ENCODE results near the gene CLP1. TPM values are rescaled to one million over a fixed set of nuclear protein-coding genes. Genes with fewer than 3 reads are reported as not detected.
A peak's percentile ranks its signal among the peaks of the same experiment; 100 is the strongest.

Gene CLP1
- polyA plus RNA-seq (2013, experiment 1 of 2) = 8.7 TPM
- 8.7 TPM for polyA plus RNA-seq (2013, experiment 2 of 2)

DNA sequence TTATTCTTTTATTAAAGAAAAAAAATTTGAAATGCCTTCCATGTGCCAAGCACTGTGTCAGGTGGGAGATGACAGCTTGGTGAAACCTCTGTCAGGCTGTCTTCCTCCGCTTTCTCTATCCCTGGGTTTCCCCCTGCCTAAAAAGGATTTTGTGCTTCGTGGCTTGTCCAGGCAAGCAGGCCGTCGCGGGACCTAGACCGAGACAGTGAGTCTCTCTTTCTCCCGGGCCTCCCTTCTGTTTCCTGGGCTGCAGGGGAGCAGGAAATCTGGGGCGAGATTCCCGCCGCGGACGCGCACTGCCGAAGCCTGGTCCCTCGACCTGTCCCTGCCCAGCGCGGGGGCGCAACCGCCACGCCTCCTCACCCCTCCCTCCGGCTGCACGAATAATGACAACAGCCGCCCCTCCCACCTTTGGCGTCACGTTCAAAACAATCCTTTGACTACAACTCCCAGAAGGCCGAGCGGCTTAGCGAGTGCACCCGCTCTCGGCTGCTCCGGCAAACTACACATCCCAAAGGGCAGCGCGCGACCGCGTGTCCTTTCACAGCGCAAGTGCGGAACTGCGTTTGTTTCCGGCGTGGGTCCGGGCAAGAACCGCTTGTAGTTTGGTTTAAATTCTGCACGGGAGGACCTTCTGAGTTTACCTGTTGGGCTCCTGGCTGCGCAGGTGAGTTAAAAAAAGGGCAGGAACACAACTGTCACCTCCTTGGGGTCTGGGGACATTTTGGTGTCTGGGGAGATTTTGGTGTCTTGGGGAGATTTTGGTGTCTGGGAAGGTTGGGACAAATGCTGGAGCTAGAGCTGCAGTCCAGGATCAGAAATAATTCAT lies at the start of gene CLP1:
CLP1 (plus strand) TSS at position 569 of the 829 bp plus-strand sequence. CDS start 1,715 bp downstream, outside the sequence.
- Histone ChIP-seq H3K9ac (ENCODE audit: low read depth, low read length, poor library complexity) (peak within 1 kb of the TSS; percentile 1), H3K4me2 (ENCODE audit: insufficient read depth, low read length, poor library complexity, severe bottlenecking) (peak within 1 kb of the TSS; percentile 83), H3K79me1 (ENCODE audit: low read depth, low read length) (peaks cover 5% of the 10 kb centered on the region), H3K4me1 (ENCODE audit: control insufficient read depth in 2 of 2, insufficient read depth in 1 of 2, low read depth in 1 of 2, low read length in 2 of 2) (peaks cover 4 to 10% of the 10 kb centered on the region in 2 donors), H3K23ac (ENCODE audit: low read depth, low read length, poor library complexity) (peak within 1 kb of the TSS; percentile 83), H2BK12ac (ENCODE audit: low read length) (no peak within 1 kb of the TSS), H3K4ac (ENCODE audit: low read length) (no peak within 1 kb of the TSS), H2AFZ (ENCODE audit: low read length) (peak within 1 kb of the TSS; percentile 79), H3K4me3 (ENCODE audit: low read length in 2 of 2) (peak within 1 kb of the TSS; percentile 56 to 87), H3K27ac (replicated peaks; ENCODE audit: low read length) (peak within 1 kb of the TSS; percentile 55), H4K8ac (ENCODE audit: low read depth, low read length) (no peak within 1 kb of the TSS), H3K18ac (ENCODE audit: low read length) (peak within 1 kb of the TSS; percentile 91), H2AK5ac (ENCODE audit: low read depth, low read length) (no peak within 1 kb of the TSS), H2BK5ac (ENCODE audit: low read length) (no peak within 1 kb of the TSS), H2BK120ac (ENCODE audit: low read depth, low read length) (no peak within 1 kb of the TSS), H3K9me3 (replicated peaks in 1 of 2; ENCODE audit: control insufficient read depth in 2 of 2, insufficient read depth in 1 of 2, low read depth in 1 of 2, low read length in 2 of 2) (no peaks in the 10 kb centered on the region), H3K36me3 (replicated peaks in 1 of 2; ENCODE audit: control insufficient read depth in 2 of 2, insufficient read depth in 2 of 2, low read length in 2 of 2) (peaks cover 13 to 34% of the 10 kb centered on the region in 2 donors), H3K27me3 (ENCODE audit: control insufficient read depth in 3 of 3, insufficient read depth in 3 of 3, low read depth in 1 of 3, low read length in 3 of 3) (no peaks in the 10 kb centered on the region), H4K91ac (ENCODE audit: low read depth, low read length, poor library complexity) (no peak within 1 kb of the TSS), H2BK15ac (ENCODE audit: low read length) (no peak within 1 kb of the TSS), H3K14ac (ENCODE audit: low read length) (no peak within 1 kb of the TSS)
- DNase-seq (ENCODE audit: low spot score) = peak; percentile 98
- WGBS, 2 donors (ENCODE audit: extremely low coverage in 2 of 2, insufficient read length in 2 of 2, insufficient replicate concordance in 1 of 2) = no CpG with 5 or more reads among the region's 45 CpGs

DNA sequence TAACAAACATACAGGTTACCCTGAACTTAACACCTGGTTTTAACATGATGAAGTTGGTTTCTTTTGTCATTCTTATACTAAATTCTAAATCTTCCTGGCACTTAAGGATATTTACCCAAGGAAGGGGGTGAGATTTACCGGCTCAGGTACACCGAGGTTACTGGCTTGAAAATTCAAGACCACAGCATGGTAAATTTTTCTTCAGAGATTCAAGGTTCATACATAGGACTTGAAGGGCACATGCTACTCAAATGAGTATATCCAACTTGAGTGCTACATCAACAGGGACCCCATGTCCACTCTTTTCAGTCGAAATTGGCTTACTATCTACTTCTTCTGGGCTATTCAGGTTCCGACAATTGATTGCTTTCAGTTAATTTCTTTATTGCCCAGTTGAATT lies 47.4 kb upstream of the CLP1 start:
- Histone ChIP-seq H3K18ac (ENCODE audit: low read length) (no peak overlapping the region), H3K23ac (ENCODE audit: low read depth, low read length, poor library complexity) (no peak overlapping the region), H3K4ac (ENCODE audit: low read length) (no peak overlapping the region), H2BK15ac (ENCODE audit: low read length) (no peak overlapping the region), H3K9me3 (replicated peaks in 1 of 2; ENCODE audit: control insufficient read depth in 2 of 2, insufficient read depth in 1 of 2, low read depth in 1 of 2, low read length in 2 of 2) (no peaks in the 10 kb centered on the region), H3K27ac (replicated peaks; ENCODE audit: low read length) (no peak overlapping the region), H4K91ac (ENCODE audit: low read depth, low read length, poor library complexity) (no peak overlapping the region), H3K4me2 (ENCODE audit: insufficient read depth, low read length, poor library complexity, severe bottlenecking) (no peak overlapping the region), H3K14ac (ENCODE audit: low read length) (no peak overlapping the region), H2BK120ac (ENCODE audit: low read depth, low read length) (no peak overlapping the region), H3K9ac (ENCODE audit: low read depth, low read length, poor library complexity) (no peak overlapping the region), H3K79me1 (ENCODE audit: low read depth, low read length) (no peaks in the 10 kb centered on the region), H3K4me1 (ENCODE audit: control insufficient read depth in 2 of 2, insufficient read depth in 1 of 2, low read depth in 1 of 2, low read length in 2 of 2) (peaks cover 0 to 1% of the 10 kb centered on the region in 2 donors), H3K36me3 (replicated peaks in 1 of 2; ENCODE audit: control insufficient read depth in 2 of 2, insufficient read depth in 2 of 2, low read length in 2 of 2) (peaks cover 15 to 95% of the 10 kb centered on the region in 2 donors), H2BK12ac (ENCODE audit: low read length) (no peak overlapping the region), H2AK5ac (ENCODE audit: low read depth, low read length) (no peak overlapping the region), H2BK5ac (ENCODE audit: low read length) (no peak overlapping the region), H4K8ac (ENCODE audit: low read depth, low read length) (no peak overlapping the region), H3K27me3 (ENCODE audit: control insufficient read depth in 3 of 3, insufficient read depth in 3 of 3, low read depth in 1 of 3, low read length in 3 of 3) (no peaks in the 10 kb centered on the region), H3K4me3 (ENCODE audit: low read length in 2 of 2) (no peak overlapping the region), H2AFZ (ENCODE audit: low read length) (no peak overlapping the region)
- no peak for DNase-seq (ENCODE audit: low spot score)
- WGBS, 2 donors (ENCODE audit: extremely low coverage in 2 of 2, insufficient read length in 2 of 2, insufficient replicate concordance in 1 of 2) = no CpG with 5 or more reads among the region's 4 CpGs

DNA sequence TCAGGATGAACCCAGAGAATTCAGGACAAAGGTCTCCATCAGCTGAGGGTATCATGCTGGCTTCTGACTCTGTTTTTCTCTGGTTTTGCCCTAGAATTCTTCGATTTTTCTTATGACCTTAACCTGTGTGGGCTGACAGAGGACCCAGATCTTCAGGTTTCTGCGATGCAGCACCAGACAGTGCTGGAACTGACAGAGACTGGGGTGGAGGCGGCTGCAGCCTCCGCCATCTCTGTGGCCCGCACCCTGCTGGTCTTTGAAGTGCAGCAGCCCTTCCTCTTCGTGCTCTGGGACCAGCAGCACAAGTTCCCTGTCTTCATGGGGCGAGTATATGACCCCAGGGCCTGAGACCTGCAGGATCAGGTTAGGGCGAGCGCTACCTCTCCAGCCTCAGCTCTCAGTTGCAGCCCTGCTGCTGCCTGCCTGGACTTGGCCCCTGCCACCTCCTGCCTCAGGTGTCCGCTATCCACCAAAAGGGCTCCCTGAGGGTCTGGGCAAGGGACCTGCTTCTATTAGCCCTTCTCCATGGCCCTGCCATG lies 43.3 kb upstream of the CLP1 start:
- Histone ChIP-seq H2AK5ac (ENCODE audit: low read depth, low read length) (no peak overlapping the region), H3K23ac (ENCODE audit: low read depth, low read length, poor library complexity) (no peak overlapping the region), H3K18ac (ENCODE audit: low read length) (no peak overlapping the region), H4K8ac (ENCODE audit: low read depth, low read length) (no peak overlapping the region), H4K91ac (ENCODE audit: low read depth, low read length, poor library complexity) (no peak overlapping the region), H2BK15ac (ENCODE audit: low read length) (no peak overlapping the region), H3K4me1 (ENCODE audit: control insufficient read depth in 2 of 2, insufficient read depth in 1 of 2, low read depth in 1 of 2, low read length in 2 of 2) (peaks cover 0 to 1% of the 10 kb centered on the region in 2 donors), H3K4ac (ENCODE audit: low read length) (no peak overlapping the region), H3K36me3 (replicated peaks in 1 of 2; ENCODE audit: control insufficient read depth in 2 of 2, insufficient read depth in 2 of 2, low read length in 2 of 2) (peaks cover 13 to 66% of the 10 kb centered on the region in 2 donors), H3K27me3 (ENCODE audit: control insufficient read depth in 3 of 3, insufficient read depth in 3 of 3, low read depth in 1 of 3, low read length in 3 of 3) (no peaks in the 10 kb centered on the region), H3K9ac (ENCODE audit: low read depth, low read length, poor library complexity) (no peak overlapping the region), H2BK5ac (ENCODE audit: low read length) (no peak overlapping the region), H2AFZ (ENCODE audit: low read length) (no peak overlapping the region), H3K14ac (ENCODE audit: low read length) (no peak overlapping the region), H2BK12ac (ENCODE audit: low read length) (no peak overlapping the region), H2BK120ac (ENCODE audit: low read depth, low read length) (no peak overlapping the region), H3K4me3 (ENCODE audit: low read length in 2 of 2) (no peak overlapping the region), H3K27ac (replicated peaks; ENCODE audit: low read length) (no peak overlapping the region), H3K4me2 (ENCODE audit: insufficient read depth, low read length, poor library complexity, severe bottlenecking) (no peak overlapping the region), H3K79me1 (ENCODE audit: low read depth, low read length) (no peaks in the 10 kb centered on the region), H3K9me3 (replicated peaks in 1 of 2; ENCODE audit: control insufficient read depth in 2 of 2, insufficient read depth in 1 of 2, low read depth in 1 of 2, low read length in 2 of 2) (peaks cover 2 to 8% of the 10 kb centered on the region in 2 donors)
- no peak for DNase-seq (ENCODE audit: low spot score)
- no CpG with 5 or more reads among the region's 10 CpGs for WGBS, 2 donors (ENCODE audit: extremely low coverage in 2 of 2, insufficient read length in 2 of 2, insufficient replicate concordance in 1 of 2)

DNA sequence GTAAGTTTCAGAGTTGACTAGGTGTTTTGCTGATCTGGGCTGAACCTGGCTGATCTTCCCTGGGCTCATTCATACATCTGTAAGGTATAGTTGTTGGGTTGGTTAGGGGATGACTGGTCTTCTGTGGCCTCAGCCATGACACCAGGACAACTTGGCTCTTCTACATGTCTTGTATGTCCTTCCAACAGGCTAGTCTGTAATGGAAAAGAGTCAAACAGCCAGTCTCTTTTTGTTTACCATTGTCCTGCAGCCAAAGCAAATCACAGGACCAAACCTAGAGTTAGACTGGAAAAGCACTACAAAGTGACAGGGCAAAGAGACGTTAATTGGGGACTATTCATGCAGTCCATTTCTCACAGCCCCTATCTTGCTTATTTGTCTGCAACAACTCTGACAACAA lies 42.3 kb upstream of the CLP1 start:
- Histone ChIP-seq H3K4me2 (ENCODE audit: insufficient read depth, low read length, poor library complexity, severe bottlenecking) (no peak overlapping the region), H2AFZ (ENCODE audit: low read length) (no peak overlapping the region), H3K27ac (replicated peaks; ENCODE audit: low read length) (no peak overlapping the region), H2AK5ac (ENCODE audit: low read depth, low read length) (no peak overlapping the region), H3K4me1 (ENCODE audit: control insufficient read depth in 2 of 2, insufficient read depth in 1 of 2, low read depth in 1 of 2, low read length in 2 of 2) (peaks cover 0 to 1% of the 10 kb centered on the region in 2 donors), H2BK5ac (ENCODE audit: low read length) (no peak overlapping the region), H3K4me3 (ENCODE audit: low read length in 2 of 2) (no peak overlapping the region), H3K18ac (ENCODE audit: low read length) (no peak overlapping the region), H2BK12ac (ENCODE audit: low read length) (no peak overlapping the region), H2BK120ac (ENCODE audit: low read depth, low read length) (no peak overlapping the region), H3K79me1 (ENCODE audit: low read depth, low read length) (no peaks in the 10 kb centered on the region), H3K14ac (ENCODE audit: low read length) (no peak overlapping the region), H3K27me3 (ENCODE audit: control insufficient read depth in 3 of 3, insufficient read depth in 3 of 3, low read depth in 1 of 3, low read length in 3 of 3) (no peaks in the 10 kb centered on the region), H4K8ac (ENCODE audit: low read depth, low read length) (no peak overlapping the region), H3K36me3 (replicated peaks in 1 of 2; ENCODE audit: control insufficient read depth in 2 of 2, insufficient read depth in 2 of 2, low read length in 2 of 2) (peaks cover 14 to 57% of the 10 kb centered on the region in 2 donors), H4K91ac (ENCODE audit: low read depth, low read length, poor library complexity) (no peak overlapping the region), H3K4ac (ENCODE audit: low read length) (no peak overlapping the region), H3K9me3 (replicated peaks in 1 of 2; ENCODE audit: control insufficient read depth in 2 of 2, insufficient read depth in 1 of 2, low read depth in 1 of 2, low read length in 2 of 2) (peaks cover 6 to 18% of the 10 kb centered on the region in 2 donors), H2BK15ac (ENCODE audit: low read length) (no peak overlapping the region), H3K23ac (ENCODE audit: low read depth, low read length, poor library complexity) (no peak overlapping the region), H3K9ac (ENCODE audit: low read depth, low read length, poor library complexity) (no peak overlapping the region)
- no peak for DNase-seq (ENCODE audit: low spot score)
- WGBS, 2 donors (ENCODE audit: extremely low coverage in 2 of 2, insufficient read length in 2 of 2, insufficient replicate concordance in 1 of 2) = no CpG with 5 or more reads among the region's 1 CpG

Measured in neuronal stem cell (in vitro differentiated cells).